IPS-15b (cell line): ENCODE results near the gene ADAMTSL5.
"Not testable (repeated sequence)": the region's sequence is repeated elsewhere in the genome, so short reads cannot be mapped to it uniquely, and the experiment has no call there.

Experiments
- H3K27me3 ChIP-seq: one replicate; pipeline ENCODE4 v1.6.1; 2013; ENCODE audit warnings: low read length; ENCODE audit not compliant: control insufficient read depth, insufficient read depth
- H3K36me3 ChIP-seq: one replicate; pipeline ENCODE4 v1.6.1; 2013; ENCODE audit warnings: low read length; ENCODE audit not compliant: control insufficient read depth, insufficient read depth
- H3K4me1 ChIP-seq: one replicate; pipeline ENCODE4 v1.6.1; 2013; ENCODE audit warnings: mild to moderate bottlenecking, low read length; ENCODE audit not compliant: control insufficient read depth, insufficient read depth
- H3K4me3 ChIP-seq: one replicate; pipeline ENCODE4 v1.5.1; 2013; ENCODE audit warnings: low read depth, low read length
- H3K9ac ChIP-seq: one replicate; pipeline ENCODE4 v1.6.1; 2013; ENCODE audit warnings: low read depth, mild to moderate bottlenecking, low read length
- H3K9me3 ChIP-seq: one replicate; pipeline ENCODE4 v1.6.1; 2013; ENCODE audit warnings: mild to moderate bottlenecking, low read length; ENCODE audit not compliant: control insufficient read depth, insufficient read depth

ADAMTSL5 gene

GRCh38 chr19:1481224-1481892 is 31.5 kb downstream of the ADAMTSL5 start:
- no peaks in the 10 kb centered on the region for H3K9me3 ChIP-seq
- no peak overlapping the region for H3K4me3 ChIP-seq
- H3K27me3 ChIP-seq, result no peaks in the 10 kb centered on the region
- H3K4me1 ChIP-seq, result no peaks in the 10 kb centered on the region
- no peak overlapping the region for H3K9ac ChIP-seq
- peaks cover 3% of the 10 kb centered on the region for H3K36me3 ChIP-seq

GRCh38 chr19:1478934-1479707 is 33.7 kb downstream of the ADAMTSL5 start, which contains the start of gene C19orf25:
Gene C19orf25 (minus strand): TSS chr19:1479215. CDS start chr19:1478903, 312 bp downstream.
- H3K36me3 ChIP-seq, result peaks cover 8% of the 10 kb centered on the region
- H3K9ac ChIP-seq, result peak within 1 kb of the TSS; percentile 87
- H3K4me3 ChIP-seq, result peak within 1 kb of the TSS; percentile 96
- H3K4me1 ChIP-seq, result no peaks in the 10 kb centered on the region
- H3K27me3 ChIP-seq, result no peaks in the 10 kb centered on the region
- no peaks in the 10 kb centered on the region for H3K9me3 ChIP-seq

- not testable (repeated sequence) for H3K9me3 ChIP-seq, H3K4me1 ChIP-seq, H3K36me3 ChIP-seq, H3K9ac ChIP-seq, H3K27me3 ChIP-seq, H3K4me3 ChIP-seq
These were observed 35.8 kb downstream of the ADAMTSL5 start for GRCh38 chr19:1477056-1477455.

- H3K9me3 ChIP-seq, result no peaks in the 10 kb centered on the region
- H3K9ac ChIP-seq, result no peak overlapping the region
- H3K27me3 ChIP-seq, result peaks cover 20% of the 10 kb centered on the region
- no peaks in the 10 kb centered on the region for H3K4me1 ChIP-seq
- no peak overlapping the region for H3K4me3 ChIP-seq
- peaks cover 5% of the 10 kb centered on the region for H3K36me3 ChIP-seq
These were observed 36.9 kb downstream of the ADAMTSL5 start for GRCh38 chr19:1475751-1476437.

- Histone ChIP-seq H3K4me1 (no peaks in the 10 kb centered on the region), H3K9ac (no peak overlapping the region), H3K27me3 (peaks cover 25% of the 10 kb centered on the region), H3K36me3 (peaks cover 5% of the 10 kb centered on the region), H3K9me3 (no peaks in the 10 kb centered on the region), H3K4me3 (no peak overlapping the region)
These were observed 38.0 kb downstream of the ADAMTSL5 start for GRCh38 chr19:1474765-1475351.

GRCh38 chr19:1474011-1474764 is 38.6 kb downstream of the ADAMTSL5 start:
- Histone ChIP-seq H3K4me3 (no peak overlapping the region), H3K4me1 (no peaks in the 10 kb centered on the region), H3K36me3 (peaks cover 5% of the 10 kb centered on the region), H3K9me3 (no peaks in the 10 kb centered on the region), H3K9ac (no peak overlapping the region), H3K27me3 (peaks cover 29% of the 10 kb centered on the region)

GRCh38 chr19:1473085-1473851 is 39.6 kb downstream of the ADAMTSL5 start:
- H3K36me3 ChIP-seq, result peaks cover 5% of the 10 kb centered on the region
- H3K4me1 ChIP-seq, result no peaks in the 10 kb centered on the region
- H3K27me3 ChIP-seq, result peaks cover 33% of the 10 kb centered on the region
- H3K9me3 ChIP-seq, result no peaks in the 10 kb centered on the region
- no peak overlapping the region for H3K4me3 ChIP-seq
- H3K9ac ChIP-seq, result no peak overlapping the region

- no peak overlapping the region for H3K9ac ChIP-seq
These were observed 40.4 kb downstream of the ADAMTSL5 start for GRCh38 chr19:1472231-1473084.

GRCh38 chr19:1471515-1472160 is 41.2 kb downstream of the ADAMTSL5 start:
- Histone ChIP-seq H3K9ac (no peak overlapping the region), H3K4me1 (no peaks in the 10 kb centered on the region), H3K9me3 (no peaks in the 10 kb centered on the region), H3K36me3 (peaks cover 5% of the 10 kb centered on the region), H3K4me3 (peak overlapping the region; percentile 48), H3K27me3 (peaks cover 47% of the 10 kb centered on the region)

More at GRCh38 chr19:1472231-1473084, 40.4 kb downstream of the ADAMTSL5 start:
- H3K4me3 ChIP-seq, result no peak overlapping the region
- no peaks in the 10 kb centered on the region for H3K4me1 ChIP-seq
- H3K9me3 ChIP-seq, result no peaks in the 10 kb centered on the region
- peaks cover 40% of the 10 kb centered on the region for H3K27me3 ChIP-seq
- H3K36me3 ChIP-seq, result peaks cover 5% of the 10 kb centered on the region
